Erythroblast (primary cell): ENCODE data around the gene NOTUM.

Experiments
- DNase-seq, 2 experiments: peaks; one replicate each; lab custom pipeline; 2025; lab: John Stamatoyannopoulos, UW
- GATA1 ChIP-seq: IDR thresholded peaks from 2 replicates; pipeline ENCODE4 v1.6.1; 2011; ENCODE audit warnings: low read depth, mild to moderate bottlenecking, control low read depth, low read length, moderate library complexity
- POLR2A ChIP-seq: IDR thresholded peaks from 2 replicates; pipeline ENCODE4 v1.6.1; 2011; ENCODE audit warnings: mild to moderate bottlenecking, low read length

NOTUM gene

DNA sequence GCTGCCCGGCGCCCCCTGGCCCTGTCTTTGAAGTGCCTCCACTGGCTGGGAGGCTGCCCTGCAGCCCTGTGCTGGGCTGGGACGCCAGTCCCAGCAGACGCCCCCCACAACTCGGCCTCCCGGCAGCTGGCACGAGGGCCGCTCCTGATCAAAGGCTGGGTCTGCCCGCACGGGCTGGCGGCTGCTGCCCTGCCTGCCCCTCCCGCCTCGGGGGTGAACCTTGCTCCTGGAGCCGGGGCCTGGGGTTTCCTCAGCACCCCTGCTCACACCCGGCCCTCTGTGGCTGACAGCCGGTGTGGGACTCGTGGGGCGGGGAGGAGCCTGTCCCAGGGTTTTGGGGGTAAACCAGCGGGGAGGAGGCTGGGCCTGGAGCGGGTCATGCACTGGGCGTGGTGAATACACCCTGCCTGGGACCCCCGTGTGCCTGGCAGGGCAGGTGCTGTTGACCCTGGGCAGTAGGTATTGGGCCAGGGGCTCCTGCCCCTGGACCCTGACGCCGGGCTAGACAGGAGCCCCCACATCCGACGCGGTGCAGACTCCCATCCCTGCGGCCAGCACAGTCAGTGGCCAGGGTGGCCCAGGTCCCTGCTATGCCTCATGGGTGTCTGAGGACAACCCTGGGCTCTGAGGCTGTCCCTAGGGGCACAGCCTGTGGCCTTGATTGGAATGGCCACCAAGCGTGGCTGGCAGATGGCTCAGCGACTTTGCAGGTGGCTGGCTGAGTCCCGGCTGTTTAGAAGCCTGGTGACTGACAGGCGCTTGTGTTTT, 40.0 kb upstream of the NOTUM start:
- no peak for TF ChIP-seq GATA1
- no peak for TF ChIP-seq POLR2A
- no peak for DNase-seq

DNA sequence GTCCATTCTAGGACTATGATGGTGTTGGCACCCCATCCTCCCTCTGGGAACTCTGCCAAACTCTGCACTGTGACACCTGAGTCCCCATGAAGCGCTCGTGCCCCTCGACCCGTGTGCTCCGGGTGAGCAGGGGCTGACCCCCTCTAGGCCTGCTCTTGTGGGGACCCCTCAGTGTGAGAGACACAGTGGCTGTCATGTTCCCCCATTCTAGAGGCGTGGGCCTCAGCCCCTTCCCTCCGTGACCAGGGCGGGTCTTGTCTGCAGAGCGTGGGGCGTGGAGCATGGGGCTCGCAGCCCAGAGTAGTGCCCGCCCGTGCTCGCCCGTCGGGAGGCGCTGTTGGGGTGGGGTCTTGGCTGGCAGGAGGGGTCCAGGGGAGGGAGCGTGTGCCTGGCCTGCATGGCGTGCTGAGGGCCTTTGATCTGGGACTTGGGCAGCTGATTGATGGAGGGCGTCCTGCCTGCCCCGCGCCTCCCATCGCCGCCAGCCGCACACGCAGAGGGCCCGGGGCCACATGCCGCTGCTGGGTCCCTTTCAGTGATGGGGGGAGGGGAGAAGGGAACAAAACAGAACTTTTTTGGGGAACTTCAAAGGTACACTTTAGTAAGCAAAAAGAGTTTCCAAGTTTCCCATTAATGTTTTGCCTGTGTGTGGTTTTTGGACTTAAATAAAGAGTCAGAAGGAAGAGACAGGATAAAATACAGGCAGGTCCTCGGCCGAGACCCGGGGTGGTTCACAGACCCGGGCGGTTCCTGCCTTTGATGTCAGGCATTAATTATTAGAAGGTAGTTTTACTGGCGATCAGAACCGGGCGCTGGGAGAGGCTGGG, 39.2 kb upstream of the NOTUM start:
- no peak for DNase-seq
- no peak for TF ChIP-seq GATA1
- no peak for TF ChIP-seq POLR2A

DNA sequence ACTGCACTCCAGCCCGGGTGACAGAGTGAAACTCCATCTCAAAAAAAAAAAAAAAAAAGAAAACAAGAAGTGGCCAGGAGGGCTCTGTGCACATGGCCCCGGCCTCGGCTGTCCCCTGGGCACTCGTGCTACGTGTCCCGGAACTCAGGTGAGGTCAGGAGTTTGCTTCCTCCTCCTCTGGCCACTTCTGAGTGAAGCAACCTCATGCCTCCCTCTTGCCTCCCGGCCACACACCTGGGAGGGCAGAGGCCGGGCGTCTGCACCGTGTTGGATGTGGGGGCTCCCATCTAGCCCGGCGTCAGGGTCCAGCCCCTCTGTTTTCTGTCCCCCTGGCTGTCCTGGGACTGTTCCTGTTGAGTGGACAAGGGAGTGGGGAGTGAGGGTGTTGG, 38.6 kb upstream of the NOTUM start:
- TF ChIP-seq GATA1, result no peak
- no peak for TF ChIP-seq POLR2A
- DNase-seq, result no peak

DNA sequence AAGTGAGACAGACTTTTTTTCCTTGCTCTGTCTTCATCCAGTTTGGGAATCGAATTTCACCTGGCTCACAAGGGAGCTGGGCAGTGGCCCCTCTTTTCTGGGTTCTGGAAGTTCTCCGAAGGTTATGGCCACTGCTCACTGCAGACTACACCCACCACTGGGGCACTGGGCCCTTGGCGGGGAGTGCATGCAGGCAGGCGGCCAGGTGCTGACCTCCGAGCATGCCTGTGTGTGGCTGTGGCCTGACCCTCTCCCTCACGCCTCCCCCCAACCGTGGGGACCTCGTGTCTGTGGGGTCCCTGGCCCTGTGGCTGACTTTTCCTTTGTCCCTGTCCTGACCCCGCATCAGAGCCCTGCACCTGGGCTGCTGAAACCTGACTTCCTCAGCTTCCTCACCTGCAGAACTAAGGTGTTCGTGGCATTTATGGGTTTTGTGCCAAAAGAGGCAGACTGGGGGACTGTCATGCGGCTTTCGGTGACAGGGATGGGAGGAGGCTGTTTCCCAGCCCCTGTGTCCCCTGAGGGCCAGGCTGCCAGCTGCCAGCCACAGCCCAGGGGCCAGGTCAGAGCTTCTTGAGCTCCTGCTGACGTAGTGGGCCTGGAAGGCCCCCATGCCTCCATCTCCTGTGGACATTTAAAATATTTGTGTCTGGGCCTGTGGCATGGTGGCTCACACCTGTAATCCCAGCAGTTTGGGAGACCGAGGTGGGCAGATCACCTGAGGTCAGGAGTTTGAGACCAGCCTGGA, 37.9 kb upstream of the NOTUM start:
- TF ChIP-seq GATA1 (no peak), POLR2A (no peak)
- no peak for DNase-seq

DNA sequence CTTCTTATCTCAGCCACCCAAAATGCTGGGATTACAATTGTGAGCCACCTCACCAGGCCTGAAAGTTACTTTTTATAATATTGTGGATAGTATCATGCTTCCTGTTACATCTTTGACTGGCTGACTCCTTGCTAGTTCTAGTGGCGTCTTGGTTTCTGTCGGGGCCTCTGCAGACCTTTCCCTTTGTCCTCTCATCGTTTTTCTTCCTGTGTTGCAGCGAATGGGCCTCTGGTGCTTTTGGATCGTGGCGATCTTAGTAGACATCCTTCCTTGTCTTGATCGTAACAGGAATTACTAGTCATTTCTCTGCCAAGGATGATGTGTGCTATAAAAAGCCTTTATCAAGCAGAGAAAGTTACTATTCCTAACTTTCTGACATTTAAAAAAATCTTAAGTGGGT, 37.2 kb upstream of the NOTUM start:
- no peak for TF ChIP-seq GATA1
- no peak for TF ChIP-seq POLR2A
- no peak for DNase-seq

DNA sequence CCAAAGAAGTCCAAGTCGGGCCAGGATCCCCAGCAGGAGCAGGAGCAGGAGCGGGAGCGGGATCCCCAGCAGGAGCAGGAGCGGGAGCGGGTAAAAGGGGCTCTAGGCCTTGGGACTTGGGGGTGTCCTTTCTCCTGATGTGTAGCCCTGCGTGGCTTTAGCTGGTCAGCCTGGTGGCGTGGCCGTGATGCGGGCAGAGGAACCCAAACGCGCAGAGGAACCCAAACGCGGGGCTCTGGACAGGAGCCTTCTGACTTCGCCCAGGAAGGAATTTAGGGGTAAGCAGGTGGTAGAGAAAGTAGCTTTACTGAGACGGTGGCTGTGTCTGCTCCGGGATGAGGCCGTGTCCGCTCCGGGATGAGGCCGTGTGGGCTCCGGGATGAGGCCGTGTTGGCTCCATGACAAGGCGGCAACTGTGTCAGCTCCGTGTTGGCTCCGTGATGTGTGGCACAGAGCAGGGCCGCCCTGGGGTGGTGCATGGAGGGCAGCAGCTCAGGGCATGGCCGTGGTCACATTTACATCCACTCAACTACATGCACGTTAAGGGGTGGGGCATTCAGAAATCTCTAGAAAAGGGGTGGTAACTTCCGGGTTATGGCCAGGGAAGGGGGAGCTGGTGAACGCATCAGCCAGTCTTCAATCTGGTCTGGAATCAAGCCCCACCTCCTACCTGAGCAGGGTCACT, 35.9 kb upstream of the NOTUM start:
- no peak for TF ChIP-seq GATA1
- TF ChIP-seq POLR2A, result no peak
- DNase-seq, result no peak

DNA sequence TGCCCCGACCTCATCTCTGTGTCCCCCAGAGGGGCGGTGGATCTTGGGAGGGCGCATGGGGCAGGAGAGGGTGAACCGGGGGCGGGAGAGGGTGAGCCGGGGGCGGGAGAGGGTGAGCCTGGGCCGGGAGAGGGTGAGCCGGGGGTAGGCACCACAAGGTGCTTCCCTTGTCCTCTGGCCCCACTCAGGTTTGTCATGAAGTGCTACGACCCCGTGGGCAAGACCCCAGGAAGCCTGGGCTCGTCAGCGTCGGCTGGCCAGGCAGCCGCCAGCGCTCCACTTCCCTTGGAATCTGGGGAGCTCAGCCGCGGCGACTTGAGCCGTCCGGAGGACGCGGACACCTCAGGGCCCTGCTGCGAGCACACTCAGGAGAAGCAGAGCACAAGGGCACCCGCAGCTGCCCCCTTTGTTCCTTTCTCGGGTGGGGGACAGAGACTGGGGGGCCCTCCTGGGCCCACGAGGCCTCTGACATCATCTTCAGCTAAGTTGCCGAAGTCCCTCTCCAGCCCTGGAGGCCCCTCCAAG, 35.3 kb upstream of the NOTUM start:
- no peak for DNase-seq
- no peak for TF ChIP-seq POLR2A
- no peak for TF ChIP-seq GATA1

DNA sequence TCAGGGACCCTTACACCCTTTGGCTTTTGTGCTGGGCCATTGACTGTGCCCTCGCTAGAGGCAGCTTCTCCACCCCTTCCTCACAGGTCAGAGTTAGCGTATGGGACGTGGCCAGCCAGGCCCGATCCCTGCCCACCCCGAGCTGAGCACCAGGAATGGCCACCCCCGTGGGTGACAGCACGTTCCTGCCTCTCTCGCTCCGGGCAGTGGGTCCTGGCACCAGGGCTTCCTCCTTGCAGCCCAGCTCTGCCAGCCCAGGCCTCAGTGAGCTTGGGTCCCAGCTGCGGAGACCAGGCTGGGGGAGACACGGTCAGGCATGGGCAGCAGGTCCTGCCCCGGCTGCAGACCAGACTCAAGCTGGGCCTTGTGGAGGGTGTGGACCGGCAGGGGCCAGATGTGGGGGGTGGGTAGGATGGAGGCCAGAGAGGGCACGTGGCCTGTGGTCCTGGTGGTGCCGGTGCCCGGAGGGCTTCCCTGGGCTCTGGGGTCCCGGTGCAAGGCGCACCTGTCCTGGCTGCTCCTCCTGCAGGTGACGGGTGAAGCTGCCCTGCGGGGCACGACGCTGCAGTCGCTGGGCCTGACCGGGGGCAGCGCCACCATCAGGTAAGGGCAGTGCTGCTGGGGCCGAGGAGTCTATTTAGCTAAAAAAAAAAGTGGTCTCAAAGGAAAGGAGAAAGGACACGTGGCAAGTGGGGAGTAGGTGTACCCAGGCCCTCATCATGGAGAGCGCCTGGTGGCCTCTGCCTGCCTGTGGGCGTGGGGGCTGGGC, 34.7 kb upstream of the NOTUM start:
- no peak for DNase-seq
- no peak for TF ChIP-seq POLR2A
- no peak for TF ChIP-seq GATA1

DNA sequence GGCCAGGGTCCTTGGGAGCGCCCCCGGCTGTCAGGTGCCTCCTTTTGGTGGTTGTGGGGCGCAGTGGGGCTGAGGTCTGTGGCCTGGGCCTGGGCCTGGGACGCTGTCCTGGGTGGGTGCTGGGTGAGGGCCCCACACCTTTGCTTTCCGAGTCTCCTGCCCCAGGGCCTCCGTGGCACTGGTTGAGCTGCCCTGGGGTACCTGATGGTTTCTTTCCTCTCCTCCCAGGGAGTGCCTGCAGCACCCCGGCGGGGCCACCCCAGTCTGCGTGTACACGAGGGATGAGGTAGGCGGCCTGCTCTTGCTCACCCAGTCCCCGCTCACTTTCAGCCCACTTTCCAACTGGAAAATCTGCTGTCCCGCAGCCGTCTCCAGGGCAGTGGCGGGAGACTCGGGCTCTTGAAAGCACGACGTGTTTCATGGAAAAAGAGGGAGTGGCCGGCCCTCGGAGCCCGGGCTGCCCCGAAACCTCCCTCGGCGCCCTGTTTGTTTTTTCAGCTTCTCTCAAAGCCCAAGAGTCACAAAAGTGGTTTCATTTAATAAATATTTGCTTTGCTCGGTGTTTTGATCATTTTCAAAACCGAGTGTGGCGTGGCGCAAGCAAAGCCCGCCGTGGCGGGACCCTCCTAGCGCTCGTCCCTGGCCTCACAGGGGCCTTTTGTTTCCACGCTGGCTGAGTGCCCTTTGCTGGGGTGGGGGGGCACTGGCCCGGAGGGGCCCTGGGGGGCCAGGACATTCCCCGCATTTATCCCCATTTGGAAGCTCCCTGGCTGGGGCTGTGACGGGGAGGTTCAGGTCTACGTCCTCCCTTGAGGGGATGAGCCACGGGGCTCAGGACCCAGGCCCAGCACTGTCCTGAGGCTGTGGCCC, 33.8 kb upstream of the NOTUM start:
- DNase-seq, result no peak
- no peak for TF ChIP-seq POLR2A
- no peak for TF ChIP-seq GATA1

DNA sequence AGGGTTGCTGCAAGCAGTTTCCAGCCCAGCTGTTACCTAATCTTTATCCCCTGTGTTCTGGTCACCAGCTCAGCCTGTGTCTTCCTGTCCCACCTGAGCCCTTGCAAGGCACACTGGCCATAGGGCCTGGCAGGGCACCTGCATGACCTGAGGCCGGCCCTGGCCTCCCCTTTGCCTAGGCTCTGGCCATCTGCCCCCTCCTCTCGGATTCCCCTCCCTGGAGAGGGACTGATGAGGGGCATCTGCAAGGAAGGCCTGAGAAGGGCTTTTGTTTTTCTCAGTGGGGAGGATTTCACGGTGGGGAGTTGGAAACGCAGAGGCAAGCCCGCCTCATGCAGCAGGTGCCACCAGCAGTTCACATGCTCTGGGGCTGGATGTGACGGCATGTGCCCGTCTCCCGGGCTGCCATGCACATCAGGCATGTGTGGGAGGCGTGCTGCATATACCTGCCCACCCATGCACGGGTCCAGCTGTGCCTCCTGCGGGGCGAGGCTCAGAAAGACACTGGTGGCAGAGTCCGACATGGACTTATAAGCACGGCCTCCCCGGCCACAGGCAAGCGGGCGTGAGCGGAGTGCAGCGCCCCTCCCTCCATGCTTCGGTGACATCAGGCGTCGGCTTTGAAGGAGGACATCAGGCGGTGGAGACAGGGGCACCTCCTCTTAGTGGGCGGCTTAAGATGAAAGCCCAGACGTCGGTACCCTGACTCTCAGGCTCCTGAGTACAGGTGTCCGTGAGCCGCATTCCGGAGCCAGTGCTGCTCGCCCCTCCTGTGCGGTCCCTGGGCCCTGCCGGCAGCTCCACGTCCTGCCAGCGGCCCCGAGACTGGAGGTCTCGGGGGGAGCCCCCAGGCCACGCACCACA, 33.0 kb upstream of the NOTUM start:
- DNase-seq, result no peak
- TF ChIP-seq GATA1 (no peak), POLR2A (no peak)

DNA sequence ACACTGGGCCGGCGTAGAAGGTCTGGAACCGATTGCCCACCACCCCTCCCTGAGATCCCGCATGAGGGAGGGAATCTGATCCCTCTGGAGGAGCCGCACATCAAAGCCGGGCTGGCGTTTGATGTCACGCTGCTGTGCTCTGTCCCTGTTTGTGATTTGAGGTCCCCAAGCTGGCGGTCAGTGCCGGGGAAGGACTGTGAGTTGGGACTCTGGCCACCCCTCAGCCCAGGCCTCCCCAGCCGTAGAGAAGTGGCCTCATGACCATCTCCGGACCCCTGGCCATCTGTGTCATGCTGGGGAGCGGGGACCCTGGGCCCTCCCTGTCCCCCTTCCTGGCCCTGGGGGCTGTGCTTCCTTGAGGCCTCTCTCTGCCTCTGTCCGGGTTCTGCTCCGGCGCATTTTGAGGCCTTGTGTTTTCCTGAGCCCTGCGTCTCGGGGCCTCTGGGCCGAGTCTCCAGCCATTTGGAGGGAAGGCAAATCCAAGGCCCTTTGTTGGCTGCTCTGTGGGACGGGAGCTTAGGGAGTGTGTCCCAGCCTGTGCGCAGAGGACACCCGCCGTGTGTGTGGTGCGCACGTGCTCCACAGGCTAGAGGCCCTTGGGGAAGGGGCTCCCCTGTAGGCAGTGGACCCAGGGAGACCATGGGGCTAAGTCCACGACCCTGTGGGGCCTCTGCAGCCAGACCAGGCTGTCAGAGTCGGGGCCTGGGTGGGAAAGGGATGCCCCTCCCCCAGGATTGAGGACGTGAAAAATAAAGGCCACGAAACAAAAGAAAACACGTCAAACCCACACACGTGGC, 31.5 kb upstream of the NOTUM start:
- no peak for DNase-seq
- TF ChIP-seq POLR2A (no peak), GATA1 (no peak)
